Thymus (tissue), 14 donors: ENCODE results near the gene AQP9. TPM values are rescaled to one million over a fixed set of nuclear protein-coding genes. Genes with fewer than 3 reads are reported as not detected.
"Not testable (repeated sequence)": the region's sequence is repeated elsewhere in the genome, so short reads cannot be mapped to it uniquely, and the experiment has no call there.

Source experiments
- DNase-seq, 9 donors: peaks; one replicate each; pipeline ENCODE4 v3.0.0-alpha.2; 2013; ENCODE audit warnings: low spot score in 9 of 9, low read depth in 6 of 9, missing footprints in 1 of 9
- H3K27ac ChIP-seq, 2 donors: one replicate each; pipeline ENCODE4 v1.5.1; 2013; ENCODE audit warnings: control low read depth in 1 of 2, low read depth in 1 of 2, low read length in 1 of 2, mild to moderate bottlenecking in 1 of 2, moderate library complexity in 1 of 2
- H3K27me3 ChIP-seq, 2 donors: one replicate each; pipeline ENCODE4 v1.5.1; 2013; ENCODE audit warnings: low read length in 1 of 2; ENCODE audit not compliant: control insufficient read depth in 2 of 2, insufficient read depth in 1 of 2
- H3K36me3 ChIP-seq, 2 donors: one replicate each; pipeline ENCODE4 v1.5.1; 2013; ENCODE audit warnings: low read length in 1 of 2, mild to moderate bottlenecking in 1 of 2, moderate library complexity in 1 of 2; ENCODE audit not compliant: control insufficient read depth in 2 of 2, insufficient read depth in 2 of 2
- H3K4me1 ChIP-seq, 2 donors: one replicate each; pipeline ENCODE4 v1.5.1; 2013; ENCODE audit warnings: low read length in 2 of 2; ENCODE audit not compliant: control insufficient read depth in 2 of 2, insufficient read depth in 2 of 2
- H3K4me3 ChIP-seq, 2 donors: one replicate each; pipeline ENCODE4 v1.5.1; 2013; ENCODE audit warnings: low read length in 2 of 2, control low read depth in 1 of 2, mild to moderate bottlenecking in 1 of 2
- H3K9me3 ChIP-seq, 2 donors: one replicate each; pipeline ENCODE4 v1.5.1; 2013; ENCODE audit warnings: low read length in 1 of 2, mild to moderate bottlenecking in 1 of 2; ENCODE audit not compliant: control insufficient read depth in 2 of 2, insufficient read depth in 1 of 2
- WGBS: extraction: QIAGEN DNeasy Blood & Tissue Kit; methylation state at CpG from one replicate; pipeline ENCODE4 v1.1.7; 2013; 5-methylcytosine and 5-hydroxymethylcytosine counted together
- long read RNA-seq, 10 donors: transcript quantifications; one replicate each; lab custom pipeline, GENCODE V29; 2026
- polyA plus RNA-seq: library from polyadenylated mRNA; stranded (reverse); fragments of 200-250 nt; gene quantifications from one replicate; pipeline ENCODE4 v1.2.3, GENCODE V29; 2013
- total RNA-seq: library from RNA; stranded (reverse); fragments of 120-200 nt; gene quantifications from one replicate; pipeline ENCODE4 v1.2.4, GENCODE V29; 2013
- donor health status: healthy.

AQP9 gene, protein sequence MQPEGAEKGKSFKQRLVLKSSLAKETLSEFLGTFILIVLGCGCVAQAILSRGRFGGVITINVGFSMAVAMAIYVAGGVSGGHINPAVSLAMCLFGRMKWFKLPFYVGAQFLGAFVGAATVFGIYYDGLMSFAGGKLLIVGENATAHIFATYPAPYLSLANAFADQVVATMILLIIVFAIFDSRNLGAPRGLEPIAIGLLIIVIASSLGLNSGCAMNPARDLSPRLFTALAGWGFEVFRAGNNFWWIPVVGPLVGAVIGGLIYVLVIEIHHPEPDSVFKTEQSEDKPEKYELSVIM
- total RNA-seq (0.42 TPM), polyA plus RNA-seq (3.2 TPM)
- long read RNA-seq, donor 1: 0 reads
- long read RNA-seq, donor 2: 0 reads
- long read RNA-seq, donor 3: 0 reads
- long read RNA-seq, donor 4: 0 reads
- long read RNA-seq, donor 5: 0 reads
- long read RNA-seq, donor 6: 0 reads
- long read RNA-seq, donor 7: 0 reads
- long read RNA-seq, donor 8: 0 reads
- long read RNA-seq, donor 9: 0 reads
- long read RNA-seq, donor 10: 0 reads

DNA sequence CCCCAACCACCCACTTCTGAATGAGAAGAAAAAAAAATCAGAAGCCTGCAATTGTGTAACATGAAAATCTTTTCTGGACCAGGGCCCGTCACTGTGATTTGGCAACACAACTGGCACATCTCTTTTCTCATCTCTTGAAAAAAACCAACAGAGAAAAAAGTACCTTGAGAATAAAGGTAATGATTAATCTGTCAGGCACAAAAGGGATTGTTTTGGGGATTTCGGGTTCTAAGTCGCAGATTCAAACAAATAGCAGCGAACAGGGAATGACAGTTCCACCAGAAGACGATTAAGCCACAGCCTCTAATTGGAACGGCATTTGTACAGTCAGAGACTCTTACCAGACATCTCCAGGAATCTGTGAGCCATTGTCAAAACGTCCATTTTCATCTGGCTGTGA lies at the start of gene AQP9:
Gene AQP9, plus strand, starts transcription at position 276 of the 400 bp plus-strand sequence. CDS start 185 bp downstream, outside the sequence.
- H3K4me3 ChIP-seq: no peak within 1 kb of the TSS
- 91% methylated on average over 7 of the region's 7 CpGs for WGBS

DNA sequence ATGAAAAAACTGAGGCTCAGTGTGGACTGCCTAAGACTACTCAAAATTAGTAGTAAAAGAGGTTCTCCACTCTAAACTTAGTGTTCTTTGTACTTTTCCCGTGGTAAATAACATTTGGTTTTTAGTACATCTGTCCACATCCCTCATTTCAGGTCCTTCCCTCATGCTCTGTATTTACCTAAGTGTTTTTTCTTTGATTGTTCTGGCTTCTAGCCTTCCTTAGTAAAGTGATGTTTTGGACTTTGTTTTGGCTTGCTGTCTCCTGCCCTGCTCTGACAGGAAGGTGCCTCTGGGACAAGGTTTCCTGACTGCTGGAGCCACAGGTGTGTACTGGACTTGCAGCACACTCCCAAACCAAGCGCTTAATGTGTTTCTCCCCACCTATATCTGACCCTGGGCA lies 42.8 kb upstream of the AQP9 start:
- Histone ChIP-seq H3K9me3 (no peaks in the 10 kb centered on the region), H3K36me3 (no peaks in the 10 kb centered on the region), H3K4me1 (no peaks in the 10 kb centered on the region), H3K4me3 (no peak overlapping the region), H3K27ac (no peak overlapping the region), H3K27me3 (no peaks in the 10 kb centered on the region)
- 85% methylated on average over 2 of the region's 2 CpGs for WGBS
- no peak for DNase-seq

More for the DNA sequence above, at the start of gene AQP9:
- no peaks in the 10 kb centered on the region for H3K4me1 ChIP-seq
- peaks cover 0 to 2% of the 10 kb centered on the region in 2 donors for H3K27me3 ChIP-seq
- H3K27ac ChIP-seq: no peak within 1 kb of the TSS
- no peak for DNase-seq
- H3K9me3 ChIP-seq: no peaks in the 10 kb centered on the region
- no peaks in the 10 kb centered on the region for H3K36me3 ChIP-seq

DNA sequence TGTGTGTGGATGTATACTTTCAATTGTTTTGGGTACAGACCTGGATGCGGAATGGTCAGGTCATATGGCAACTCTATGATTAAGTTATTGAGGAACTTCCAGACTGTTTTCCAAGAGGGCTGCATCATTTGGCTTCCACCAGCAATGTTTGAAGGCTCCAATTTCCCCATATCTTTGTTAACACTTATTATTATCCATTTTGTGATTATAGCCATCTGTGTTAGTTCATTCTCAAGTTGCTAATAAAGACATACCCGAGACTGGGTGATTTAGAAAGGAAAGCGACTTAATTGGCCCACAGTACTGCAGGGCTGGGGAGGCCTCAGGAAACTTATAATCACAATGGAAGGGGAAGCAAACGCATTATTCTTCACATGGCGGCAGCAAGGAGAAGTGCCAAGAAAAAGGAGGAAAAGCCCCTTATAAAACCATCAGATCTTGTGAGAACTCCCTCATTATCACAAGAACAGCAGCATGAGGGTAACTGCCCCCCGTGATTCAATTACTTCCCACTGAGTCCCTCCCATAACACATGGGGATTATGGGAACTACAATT lies 41.6 kb upstream of the AQP9 start:
- WGBS: 97% methylated on average over 6 of the region's 6 CpGs
- H3K27ac ChIP-seq: no peak overlapping the region
- H3K9me3 ChIP-seq: no peaks in the 10 kb centered on the region
- no peak overlapping the region for H3K4me3 ChIP-seq
- no peak for DNase-seq
- no peaks in the 10 kb centered on the region for H3K36me3 ChIP-seq
- H3K27me3 ChIP-seq: no peaks in the 10 kb centered on the region
- no peaks in the 10 kb centered on the region for H3K4me1 ChIP-seq

DNA sequence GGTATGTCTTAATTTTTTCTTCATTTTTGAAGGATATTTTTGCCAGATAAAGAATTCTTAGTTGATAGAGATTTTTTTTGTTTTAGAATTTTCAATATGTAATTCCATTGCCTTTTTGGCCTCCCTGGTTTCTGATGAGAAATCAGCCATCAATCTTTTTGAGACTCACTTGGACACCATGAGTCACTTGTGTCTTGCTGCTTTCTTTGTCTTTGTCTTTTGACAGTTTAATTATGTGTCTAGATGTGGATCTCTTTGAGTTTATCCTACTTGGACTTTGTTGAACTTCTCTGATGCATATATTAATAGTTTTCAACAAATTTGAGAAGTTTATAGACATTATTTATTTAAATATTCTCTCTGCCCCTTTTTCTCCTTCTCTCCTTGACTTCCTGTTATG lies 34.7 kb upstream of the AQP9 start:
- Histone ChIP-seq H3K27ac (no peak overlapping the region), H3K36me3 (no peaks in the 10 kb centered on the region), H3K4me3 (no peak overlapping the region), H3K27me3 (no peaks in the 10 kb centered on the region), H3K4me1 (no peaks in the 10 kb centered on the region), H3K9me3 (no peaks in the 10 kb centered on the region)
- DNase-seq: no peak

DNA sequence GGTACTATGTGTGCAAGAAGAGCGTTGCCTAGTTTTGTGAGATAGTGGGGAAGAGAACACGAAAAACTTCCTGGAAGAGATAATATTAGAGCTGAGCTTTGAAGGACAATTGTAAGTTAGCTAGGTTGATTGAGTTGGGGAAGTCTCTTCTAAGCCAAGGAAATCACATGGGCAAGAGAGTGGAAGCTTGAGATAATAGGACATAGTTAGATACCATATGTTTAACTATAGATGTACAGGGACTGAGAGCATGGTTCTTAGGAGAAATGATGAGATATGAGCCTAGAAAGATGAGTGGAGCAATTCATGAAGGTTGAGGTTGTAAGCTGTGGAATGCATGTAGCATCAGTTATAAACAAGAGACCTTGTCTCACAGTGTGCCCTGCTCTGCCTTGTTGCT lies 30.1 kb upstream of the AQP9 start:
- WGBS: 96% methylated on average over 2 of the region's 2 CpGs
- H3K9me3 ChIP-seq: no peaks in the 10 kb centered on the region
- no peak for DNase-seq
- no peaks in the 10 kb centered on the region for H3K27me3 ChIP-seq
- H3K36me3 ChIP-seq: no peaks in the 10 kb centered on the region
- no peak overlapping the region for H3K27ac ChIP-seq
- H3K4me3 ChIP-seq: no peak overlapping the region
- no peaks in the 10 kb centered on the region for H3K4me1 ChIP-seq

DNA sequence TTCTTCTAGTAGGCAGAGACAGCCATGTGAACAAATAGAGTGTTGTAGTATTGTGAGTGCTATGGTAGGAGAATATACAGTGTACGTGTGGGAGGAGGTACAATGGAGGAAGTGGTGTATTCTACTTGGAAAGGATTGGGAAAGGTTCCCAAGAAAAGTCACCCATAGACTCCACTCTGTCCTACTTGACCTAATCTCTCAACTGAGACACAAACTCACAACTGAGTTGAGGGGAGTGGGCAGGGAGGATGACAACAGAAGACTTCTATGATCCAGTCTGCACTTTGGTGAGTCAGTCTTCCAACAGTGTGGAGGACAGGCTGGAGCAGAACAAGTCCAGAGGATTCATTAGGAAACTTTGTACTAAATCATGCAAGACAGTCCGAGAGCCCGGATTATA lies 28.8 kb upstream of the AQP9 start:
- Histone ChIP-seq H3K9me3 (no peaks in the 10 kb centered on the region), H3K4me1 (no peaks in the 10 kb centered on the region), H3K4me3 (no peak overlapping the region), H3K27me3 (peaks cover 0 to 2% of the 10 kb centered on the region in 2 donors), H3K27ac (no peak overlapping the region), H3K36me3 (no peaks in the 10 kb centered on the region)
- WGBS: 94% methylated on average over 3 of the region's 3 CpGs
- DNase-seq: no peak

DNA sequence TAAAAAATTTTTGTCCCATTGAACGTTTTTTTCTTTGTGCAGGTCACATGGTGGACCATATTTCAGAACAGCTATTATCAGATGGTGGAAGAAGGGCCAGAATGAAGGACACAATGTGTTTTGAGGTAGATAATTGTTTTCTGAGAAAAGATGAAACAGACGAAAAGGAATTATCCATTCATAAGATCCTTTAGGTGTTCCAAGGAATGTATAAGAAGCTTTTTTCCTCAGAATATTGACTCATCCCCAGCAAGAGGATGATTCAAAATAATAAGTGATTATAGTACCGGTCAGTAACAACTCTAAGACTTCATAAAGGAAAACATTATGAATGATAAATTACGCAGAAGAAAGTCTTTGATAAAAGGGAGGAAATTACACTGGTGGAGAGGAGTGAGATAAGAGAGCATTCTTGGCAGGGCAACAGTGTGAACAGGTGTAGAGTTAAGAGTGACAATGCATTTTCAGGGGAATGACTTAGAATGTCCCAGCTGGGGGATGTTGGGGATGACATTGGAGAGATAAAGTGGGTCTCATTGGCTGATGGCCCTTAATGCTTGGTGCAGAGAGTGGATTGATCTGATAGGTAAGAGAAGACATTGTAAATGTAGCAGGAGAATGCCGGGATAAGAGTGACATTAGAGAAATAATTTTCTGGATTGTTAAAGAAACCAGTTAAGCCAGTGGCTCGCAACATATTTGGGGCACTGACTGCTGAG lies 27.0 kb upstream of the AQP9 start:
- DNase-seq: no peak
- H3K4me3 ChIP-seq: no peak overlapping the region
- peaks cover 0 to 2% of the 10 kb centered on the region in 2 donors for H3K27me3 ChIP-seq
- 86% methylated on average over 6 of the region's 6 CpGs for WGBS
- no peaks in the 10 kb centered on the region for H3K9me3 ChIP-seq
- H3K4me1 ChIP-seq: no peaks in the 10 kb centered on the region
- H3K36me3 ChIP-seq: no peaks in the 10 kb centered on the region
- no peak overlapping the region for H3K27ac ChIP-seq

DNA sequence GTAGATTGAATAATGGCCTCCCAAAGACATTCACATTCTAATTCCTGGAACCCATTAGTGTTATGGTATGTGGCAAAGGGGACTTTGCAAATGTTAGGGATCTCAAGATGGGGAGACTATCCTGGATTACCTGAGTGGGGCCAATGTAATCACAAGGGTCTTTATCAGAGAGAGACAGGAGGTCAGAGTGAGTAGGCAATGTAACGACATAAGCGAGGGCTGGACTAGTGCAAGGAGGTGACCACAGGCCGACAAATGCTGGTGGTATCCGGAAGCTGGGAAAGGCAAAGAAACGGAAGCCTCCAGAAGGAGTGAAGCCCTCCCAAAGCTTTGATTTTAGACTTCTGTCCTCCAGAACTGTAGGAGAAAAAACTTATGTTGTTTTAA lies 26.5 kb upstream of the AQP9 start:
- H3K36me3 ChIP-seq: no peaks in the 10 kb centered on the region
- peaks cover 0 to 2% of the 10 kb centered on the region in 2 donors for H3K27me3 ChIP-seq
- H3K9me3 ChIP-seq: no peaks in the 10 kb centered on the region
- DNase-seq: no peak
- no peak overlapping the region for H3K4me3 ChIP-seq
- no peaks in the 10 kb centered on the region for H3K4me1 ChIP-seq
- 98% methylated on average over 5 of the region's 5 CpGs for WGBS
- no peak overlapping the region for H3K27ac ChIP-seq

DNA sequence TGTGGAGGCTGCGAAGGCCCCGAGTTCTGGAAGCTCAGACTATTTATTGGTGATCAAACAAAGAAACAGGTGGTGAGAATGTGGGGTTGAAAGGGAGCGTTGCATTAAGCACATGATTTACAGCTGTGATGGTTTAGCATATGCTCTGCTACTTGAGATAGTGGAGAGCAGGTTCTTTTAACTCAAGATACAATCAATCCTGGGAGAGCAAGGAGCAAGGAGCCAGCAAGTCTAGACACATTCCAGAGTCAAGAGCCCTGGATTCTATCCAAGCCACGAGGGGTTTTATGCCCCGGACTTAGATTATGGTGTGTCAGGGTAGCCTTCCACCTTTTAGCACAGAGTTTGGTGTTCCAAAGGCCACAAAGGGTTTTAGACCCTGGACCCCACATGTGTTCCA lies 24.8 kb upstream of the AQP9 start:
- H3K9me3 ChIP-seq, H3K4me1 ChIP-seq, H3K4me3 ChIP-seq, H3K36me3 ChIP-seq, H3K27ac ChIP-seq, H3K27me3 ChIP-seq, DNase-seq: not testable (repeated sequence)
- WGBS: 72% methylated on average over 5 of the region's 5 CpGs
